NCI-H1417 treated with DMSO at 0.1 percent for 48 hours (cell line): ENCODE results near the gene AVPR1A.

Experiments
- DNase-seq: peaks from one replicate; lab custom pipeline; 2025; lab: John Stamatoyannopoulos, UW

Gene AVPR1A

DNA sequence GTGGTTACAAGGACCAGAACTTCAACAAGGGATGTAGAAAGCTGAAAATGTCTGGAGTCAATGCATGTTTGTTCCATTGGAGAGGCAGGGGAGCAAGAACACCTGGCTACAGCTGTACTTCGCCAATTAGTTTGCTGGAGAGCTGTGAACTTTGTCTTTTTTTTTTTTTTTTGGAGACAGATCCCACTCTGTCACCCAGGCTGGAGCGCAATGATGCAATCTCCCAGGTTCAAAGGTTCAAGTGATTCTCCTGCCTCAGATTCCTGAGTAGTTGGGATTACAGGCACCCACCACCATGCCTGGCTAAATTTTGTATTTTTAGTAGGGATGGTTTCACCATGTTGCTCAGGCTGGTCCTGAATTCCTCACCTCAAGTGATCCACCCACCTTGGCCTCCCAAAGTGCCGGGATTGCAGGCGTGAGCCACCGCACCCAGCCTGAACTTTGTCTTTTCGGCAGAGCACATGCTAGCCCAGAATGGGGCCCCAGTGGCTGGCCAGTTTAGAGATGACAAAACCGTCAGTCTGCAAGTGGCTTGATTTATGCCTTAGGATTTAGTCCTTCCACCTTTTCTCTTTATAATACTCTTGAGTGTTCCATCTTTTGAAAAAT lies 55.5 kb downstream of the AVPR1A start:
- no peak for DNase-seq

DNA sequence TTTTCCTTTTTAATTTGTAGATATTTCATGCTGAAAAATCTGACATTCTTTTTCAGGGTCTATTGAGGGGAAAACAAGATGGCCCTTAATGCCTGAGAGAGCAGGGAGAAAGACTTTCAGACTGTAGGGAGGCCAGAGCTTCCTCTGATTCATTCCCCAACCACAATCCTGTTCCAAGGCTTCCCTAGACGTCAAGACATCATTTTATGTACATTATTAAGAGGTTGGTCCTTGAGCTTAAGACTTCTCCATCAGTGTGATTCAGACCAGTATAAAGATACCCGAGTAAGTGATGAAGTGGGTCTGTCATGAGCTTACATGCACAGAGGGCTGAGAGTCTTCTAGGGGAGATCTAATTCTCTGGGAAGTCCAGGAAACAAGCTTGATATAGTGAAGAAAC lies 57.3 kb downstream of the AVPR1A start:
- no peak for DNase-seq

GRCh38 chr12:63093084-63093483 lies 57.9 kb downstream of the AVPR1A start:
- DNase-seq = no peak
